Fibroblast of skin of right quadriceps (primary cell): ENCODE data around the gene SPATA9.

Experiments
- DNase-seq: peaks from one replicate; pipeline ENCODE4 v3.0.0-alpha.2; 2013

SPATA9 gene

DNA sequence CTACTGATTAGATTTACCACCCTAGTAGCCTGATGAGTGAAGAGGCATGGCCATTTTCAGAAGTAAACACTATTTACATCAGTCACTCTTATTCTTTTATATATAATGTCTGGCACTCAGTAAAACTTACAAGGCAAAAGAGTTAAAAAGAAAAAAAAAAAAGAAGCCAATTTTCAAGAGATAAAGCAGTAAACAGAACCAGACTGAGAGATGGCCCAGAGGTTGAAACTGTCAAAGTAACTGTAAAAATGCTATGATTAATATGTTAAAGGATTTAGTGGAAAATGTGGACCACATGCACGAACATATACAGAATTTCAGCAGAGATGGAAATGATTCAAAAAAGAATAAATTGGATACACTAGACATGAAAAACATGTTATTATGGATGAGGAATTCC lies 69.3 kb downstream of the SPATA9 start:
- DNase-seq = no peak

DNA sequence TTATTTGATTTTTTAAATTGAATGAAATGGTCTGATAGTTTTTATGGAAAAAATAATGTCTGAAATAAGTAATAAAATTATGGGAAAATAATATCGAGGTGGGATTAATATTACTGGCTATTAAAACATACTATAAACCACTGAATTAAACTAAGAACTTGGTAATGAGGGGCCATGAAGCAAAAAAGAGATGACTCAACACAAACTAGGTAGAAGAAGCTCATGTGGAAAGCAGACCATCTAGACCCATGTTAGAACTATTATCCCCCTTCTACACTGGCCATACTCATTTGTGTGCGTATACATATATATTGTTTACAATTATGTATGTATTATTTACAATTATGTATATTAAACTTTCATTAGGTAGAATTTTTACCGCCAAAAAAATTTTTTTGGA lies 71.4 kb downstream of the SPATA9 start:
- no peak for DNase-seq

DNA sequence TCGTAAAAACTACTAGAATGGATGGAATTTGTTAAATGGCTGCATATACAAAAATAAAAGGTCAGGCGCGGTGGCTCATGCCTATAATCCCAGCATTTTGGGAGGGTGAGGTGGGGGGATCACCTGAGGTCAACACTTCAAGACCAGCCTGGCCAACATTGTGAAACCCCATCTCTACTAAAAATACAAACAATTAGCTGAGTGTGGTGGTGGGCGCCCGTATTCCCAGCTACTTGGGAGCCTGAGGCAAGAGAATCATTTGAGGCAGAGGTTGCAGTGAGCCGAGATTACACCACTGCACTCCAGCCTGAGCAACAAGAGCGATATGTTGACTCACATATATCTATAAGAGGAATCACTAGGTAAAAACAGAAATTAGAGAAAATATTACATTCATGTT lies 72.2 kb downstream of the SPATA9 start:
- DNase-seq = no peak

DNA sequence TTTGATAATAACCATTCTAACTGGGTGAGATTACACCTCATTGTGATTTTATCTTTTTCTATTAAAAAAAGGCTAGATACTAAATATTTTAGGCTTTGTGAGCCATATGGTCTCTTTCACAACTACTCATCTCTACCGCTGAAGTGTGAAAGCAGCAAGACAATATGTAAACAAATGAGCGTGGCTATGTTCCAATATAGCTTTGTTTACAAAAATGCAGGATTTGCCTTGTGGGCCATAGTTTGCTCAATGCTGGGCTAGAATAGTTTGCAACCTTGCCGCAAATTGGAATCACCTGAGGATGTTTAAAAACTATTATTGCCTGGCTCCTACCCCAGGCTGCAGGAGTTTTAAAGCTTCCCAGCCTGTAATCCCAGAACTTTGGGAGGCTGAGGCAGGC lies 73.1 kb downstream of the SPATA9 start:
- no peak for DNase-seq
